ENCODE data around the gene CCR9.
"Not testable (repeated sequence)": the region's sequence is repeated elsewhere in the genome, so short reads cannot be mapped to it uniquely, and the experiment has no call there.

The CCR9 gene

DNA sequence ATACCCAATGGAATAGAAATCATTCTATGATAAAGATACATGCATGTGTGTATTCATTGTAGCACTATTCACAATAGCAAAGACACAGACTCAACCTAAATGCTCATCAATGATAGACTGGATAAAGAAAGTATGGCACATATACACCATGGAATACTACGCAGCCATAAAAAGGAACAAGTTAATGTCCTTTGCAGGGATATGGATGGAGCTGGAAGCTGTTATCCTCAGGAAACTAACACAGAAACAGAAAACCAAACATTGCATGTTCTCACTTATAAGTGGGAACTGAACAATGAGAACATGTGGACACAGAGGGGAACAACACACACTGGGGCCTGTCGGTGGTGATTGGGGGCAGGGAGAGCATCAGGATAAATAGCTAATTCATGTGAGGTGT, 29.3 kb upstream of the CCR9 start:
- not testable (repeated sequence) for H3K4me3 ChIP-seq (ENCODE audit: insufficient read depth, low read depth, low read length, poor library complexity, severe bottlenecking); H3K36me3 ChIP-seq (ENCODE audit: control insufficient read depth, insufficient read depth, low read length); DNase-seq; H3K4me1 ChIP-seq (ENCODE audit: control insufficient read depth, insufficient read depth, low read length, poor library complexity, severe bottlenecking); H3K27ac ChIP-seq (ENCODE audit: insufficient read depth, low read length, poor library complexity, severe bottlenecking); H3K9me3 ChIP-seq (ENCODE audit: control insufficient read depth, low read length); H3K27me3 ChIP-seq (replicated peaks; ENCODE audit: control insufficient read depth, insufficient read depth, low read length, poor library complexity, severe bottlenecking)

DNA sequence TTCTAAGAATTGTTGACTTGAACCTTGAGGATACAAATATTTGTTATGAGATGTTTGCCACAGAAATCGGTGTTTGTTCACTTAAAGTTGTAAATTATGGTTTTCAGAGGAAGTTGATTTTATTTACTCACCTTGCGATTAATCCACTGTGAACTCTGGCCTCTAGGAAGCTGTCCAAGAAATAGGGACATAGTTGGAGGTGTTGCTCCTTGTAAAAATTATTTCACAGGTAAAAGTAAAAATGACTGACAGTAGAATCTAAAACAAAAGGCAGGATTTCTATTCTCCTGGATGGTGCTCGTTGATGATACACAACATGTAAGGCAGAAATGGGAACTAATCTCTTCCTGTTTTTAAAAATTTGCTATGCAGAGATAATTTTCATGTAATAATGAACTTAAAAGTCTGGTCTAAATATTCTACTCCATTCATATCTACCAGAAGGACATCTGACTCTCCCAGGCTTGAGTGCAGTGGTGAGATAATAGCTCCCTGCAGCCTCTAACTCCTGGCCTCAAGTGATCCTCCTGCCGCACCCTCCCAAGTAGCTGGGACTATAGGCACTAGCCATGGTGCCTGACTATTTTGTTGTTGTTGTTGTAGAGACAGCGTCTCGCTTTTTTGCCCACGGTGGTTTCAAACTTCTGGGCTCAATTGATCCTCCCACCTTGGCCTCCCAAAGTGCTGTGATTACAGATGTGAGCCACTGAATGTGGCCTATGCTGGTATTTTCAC, 27.4 kb upstream of the CCR9 start:
- Histone ChIP-seq H3K27me3 (replicated peaks; ENCODE audit: control insufficient read depth, insufficient read depth, low read length, poor library complexity, severe bottlenecking) (no peaks in the 10 kb centered on the region), H3K27ac (ENCODE audit: insufficient read depth, low read length, poor library complexity, severe bottlenecking) (no peak overlapping the region), H3K4me1 (ENCODE audit: control insufficient read depth, insufficient read depth, low read length, poor library complexity, severe bottlenecking) (no peaks in the 10 kb centered on the region), H3K9me3 (ENCODE audit: control insufficient read depth, low read length) (no peaks in the 10 kb centered on the region), H3K4me3 (ENCODE audit: insufficient read depth, low read depth, low read length, poor library complexity, severe bottlenecking) (no peak overlapping the region), H3K36me3 (ENCODE audit: control insufficient read depth, insufficient read depth, low read length) (no peaks in the 10 kb centered on the region)
- DNase-seq = no peak

- H3K4me3 ChIP-seq (ENCODE audit: insufficient read depth, low read depth, low read length, poor library complexity, severe bottlenecking) = no peak overlapping the region
- H3K27ac ChIP-seq (ENCODE audit: insufficient read depth, low read length, poor library complexity, severe bottlenecking) = no peak overlapping the region
- no peaks in the 10 kb centered on the region for H3K36me3 ChIP-seq (ENCODE audit: control insufficient read depth, insufficient read depth, low read length)
- H3K4me1 ChIP-seq (ENCODE audit: control insufficient read depth, insufficient read depth, low read length, poor library complexity, severe bottlenecking) = no peaks in the 10 kb centered on the region
- DNase-seq = no peak
- H3K27me3 ChIP-seq (replicated peaks; ENCODE audit: control insufficient read depth, insufficient read depth, low read length, poor library complexity, severe bottlenecking) = no peaks in the 10 kb centered on the region
- no peaks in the 10 kb centered on the region for H3K9me3 ChIP-seq (ENCODE audit: control insufficient read depth, low read length)
Measured at GRCh38 chr3:45860481-45860880, 25.9 kb upstream of the CCR9 start.

GRCh38 chr3:45861043-45861719, 25.2 kb upstream of the CCR9 start:
- H3K9me3 ChIP-seq (ENCODE audit: control insufficient read depth, low read length) = no peaks in the 10 kb centered on the region
- no peaks in the 10 kb centered on the region for H3K4me1 ChIP-seq (ENCODE audit: control insufficient read depth, insufficient read depth, low read length, poor library complexity, severe bottlenecking)
- H3K27me3 ChIP-seq (replicated peaks; ENCODE audit: control insufficient read depth, insufficient read depth, low read length, poor library complexity, severe bottlenecking) = no peaks in the 10 kb centered on the region
- no peak overlapping the region for H3K4me3 ChIP-seq (ENCODE audit: insufficient read depth, low read depth, low read length, poor library complexity, severe bottlenecking)
- DNase-seq = no peak
- no peaks in the 10 kb centered on the region for H3K36me3 ChIP-seq (ENCODE audit: control insufficient read depth, insufficient read depth, low read length)
- H3K27ac ChIP-seq (ENCODE audit: insufficient read depth, low read length, poor library complexity, severe bottlenecking) = no peak overlapping the region

DNA sequence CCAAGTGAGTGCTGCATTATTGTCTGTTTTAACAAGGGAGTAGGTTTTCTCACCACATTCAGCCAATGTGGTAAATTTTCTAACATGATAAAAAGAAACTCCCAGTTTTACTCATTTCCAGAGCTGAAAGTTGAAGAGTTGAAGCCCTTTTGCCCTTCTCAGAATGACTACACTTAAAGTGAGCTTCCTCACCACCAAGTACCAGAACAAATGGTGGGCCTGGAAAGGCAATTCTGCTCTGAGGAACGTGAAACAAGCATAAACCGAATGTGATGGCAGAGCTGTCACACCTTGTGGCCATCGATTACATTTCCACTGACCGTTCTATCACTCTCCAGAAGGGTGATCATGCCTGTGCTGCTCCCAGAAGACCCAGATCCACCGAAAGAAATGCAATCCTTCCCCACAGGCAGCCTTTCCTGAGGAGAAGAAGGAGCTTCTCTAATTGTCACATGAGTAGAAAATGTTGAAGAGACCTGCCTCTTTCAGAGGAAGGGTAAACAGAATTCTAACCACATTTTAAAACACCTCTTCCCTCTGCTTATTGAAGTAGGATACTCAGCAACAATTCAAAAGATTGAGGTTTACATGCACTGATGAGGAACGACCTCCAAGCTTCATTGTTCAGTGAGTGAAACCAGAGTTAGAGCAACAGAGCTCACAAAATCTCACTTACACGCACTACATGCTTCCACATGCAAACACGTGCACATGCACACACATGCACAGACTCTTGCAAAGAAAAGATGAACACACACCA, 21.4 kb upstream of the CCR9 start:
- H3K27ac ChIP-seq (ENCODE audit: insufficient read depth, low read length, poor library complexity, severe bottlenecking) = no peak overlapping the region
- H3K4me1 ChIP-seq (ENCODE audit: control insufficient read depth, insufficient read depth, low read length, poor library complexity, severe bottlenecking) = peaks cover 16% of the 10 kb centered on the region
- no peak overlapping the region for H3K4me3 ChIP-seq (ENCODE audit: insufficient read depth, low read depth, low read length, poor library complexity, severe bottlenecking)
- DNase-seq = no peak
- H3K9me3 ChIP-seq (ENCODE audit: control insufficient read depth, low read length) = no peaks in the 10 kb centered on the region
- no peaks in the 10 kb centered on the region for H3K36me3 ChIP-seq (ENCODE audit: control insufficient read depth, insufficient read depth, low read length)
- no peaks in the 10 kb centered on the region for H3K27me3 ChIP-seq (replicated peaks; ENCODE audit: control insufficient read depth, insufficient read depth, low read length, poor library complexity, severe bottlenecking)

DNA sequence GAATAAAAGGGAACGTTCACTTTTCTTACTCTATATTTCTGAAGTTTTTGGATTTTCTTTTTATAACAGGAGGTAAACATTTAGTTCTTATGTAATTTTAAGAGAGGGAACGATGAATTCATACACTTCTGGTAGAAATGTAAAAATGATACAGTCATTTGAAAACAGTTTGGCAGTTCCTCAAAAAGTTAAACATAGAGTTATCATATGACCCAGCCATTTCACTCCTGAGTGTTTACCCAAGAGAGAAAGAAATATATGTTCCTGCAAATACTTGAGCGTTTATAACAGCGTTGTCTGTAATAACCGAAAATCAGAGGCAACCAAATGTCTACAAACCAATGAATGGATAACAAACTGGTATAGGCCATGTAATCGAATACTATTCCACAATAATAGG, 20.8 kb upstream of the CCR9 start:
- Histone ChIP-seq H3K4me1 (ENCODE audit: control insufficient read depth, insufficient read depth, low read length, poor library complexity, severe bottlenecking) (peaks cover 22% of the 10 kb centered on the region), H3K36me3 (ENCODE audit: control insufficient read depth, insufficient read depth, low read length) (no peaks in the 10 kb centered on the region), H3K27me3 (replicated peaks; ENCODE audit: control insufficient read depth, insufficient read depth, low read length, poor library complexity, severe bottlenecking) (no peaks in the 10 kb centered on the region), H3K27ac (ENCODE audit: insufficient read depth, low read length, poor library complexity, severe bottlenecking) (no peak overlapping the region), H3K4me3 (ENCODE audit: insufficient read depth, low read depth, low read length, poor library complexity, severe bottlenecking) (no peak overlapping the region), H3K9me3 (ENCODE audit: control insufficient read depth, low read length) (no peaks in the 10 kb centered on the region)
- no peak for DNase-seq

GRCh38 chr3:45868213-45868612, 18.1 kb upstream of the CCR9 start:
- no peaks in the 10 kb centered on the region for H3K36me3 ChIP-seq (ENCODE audit: control insufficient read depth, insufficient read depth, low read length)
- H3K4me1 ChIP-seq (ENCODE audit: control insufficient read depth, insufficient read depth, low read length, poor library complexity, severe bottlenecking) = peaks cover 27% of the 10 kb centered on the region
- no peak overlapping the region for H3K4me3 ChIP-seq (ENCODE audit: insufficient read depth, low read depth, low read length, poor library complexity, severe bottlenecking)
- no peaks in the 10 kb centered on the region for H3K9me3 ChIP-seq (ENCODE audit: control insufficient read depth, low read length)
- no peak overlapping the region for H3K27ac ChIP-seq (ENCODE audit: insufficient read depth, low read length, poor library complexity, severe bottlenecking)
- DNase-seq = no peak
- no peaks in the 10 kb centered on the region for H3K27me3 ChIP-seq (replicated peaks; ENCODE audit: control insufficient read depth, insufficient read depth, low read length, poor library complexity, severe bottlenecking)

DNA sequence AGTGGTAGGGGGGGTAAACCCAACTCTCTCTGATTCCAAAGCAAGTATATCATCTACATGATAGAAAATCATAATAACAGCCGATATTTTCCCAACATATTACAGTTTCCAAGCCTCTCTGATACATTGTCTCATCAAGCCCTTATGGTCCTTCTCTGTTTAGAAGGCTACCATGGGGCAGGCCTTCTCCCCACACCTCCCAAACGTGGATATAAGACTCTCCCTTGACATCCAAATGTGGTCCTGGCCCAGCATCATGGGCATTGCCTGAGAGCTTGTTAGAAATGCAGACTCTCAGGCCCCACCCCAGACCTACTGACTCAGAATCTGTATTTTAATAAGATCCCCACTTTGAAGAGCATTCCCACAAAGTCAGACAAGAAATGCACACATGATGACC, 17.7 kb upstream of the CCR9 start:
- Histone ChIP-seq H3K27me3 (replicated peaks; ENCODE audit: control insufficient read depth, insufficient read depth, low read length, poor library complexity, severe bottlenecking) (no peaks in the 10 kb centered on the region), H3K4me3 (ENCODE audit: insufficient read depth, low read depth, low read length, poor library complexity, severe bottlenecking) (no peak overlapping the region), H3K36me3 (ENCODE audit: control insufficient read depth, insufficient read depth, low read length) (no peaks in the 10 kb centered on the region), H3K9me3 (ENCODE audit: control insufficient read depth, low read length) (no peaks in the 10 kb centered on the region), H3K27ac (ENCODE audit: insufficient read depth, low read length, poor library complexity, severe bottlenecking) (no peak overlapping the region), H3K4me1 (ENCODE audit: control insufficient read depth, insufficient read depth, low read length, poor library complexity, severe bottlenecking) (peaks cover 27% of the 10 kb centered on the region)
- no peak for DNase-seq

GRCh38 chr3:45869638-45870037, 16.7 kb upstream of the CCR9 start:
- no peaks in the 10 kb centered on the region for H3K36me3 ChIP-seq (ENCODE audit: control insufficient read depth, insufficient read depth, low read length)
- no peak overlapping the region for H3K27ac ChIP-seq (ENCODE audit: insufficient read depth, low read length, poor library complexity, severe bottlenecking)
- H3K4me3 ChIP-seq (ENCODE audit: insufficient read depth, low read depth, low read length, poor library complexity, severe bottlenecking) = peak overlapping the region; percentile 4
- peaks cover 27% of the 10 kb centered on the region for H3K4me1 ChIP-seq (ENCODE audit: control insufficient read depth, insufficient read depth, low read length, poor library complexity, severe bottlenecking)
- H3K27me3 ChIP-seq (replicated peaks; ENCODE audit: control insufficient read depth, insufficient read depth, low read length, poor library complexity, severe bottlenecking) = no peaks in the 10 kb centered on the region
- no peaks in the 10 kb centered on the region for H3K9me3 ChIP-seq (ENCODE audit: control insufficient read depth, low read length)
- no peak for DNase-seq

GRCh38 chr3:45870099-45870498, 16.2 kb upstream of the CCR9 start:
- H3K36me3 ChIP-seq (ENCODE audit: control insufficient read depth, insufficient read depth, low read length) = no peaks in the 10 kb centered on the region
- H3K27me3 ChIP-seq (replicated peaks; ENCODE audit: control insufficient read depth, insufficient read depth, low read length, poor library complexity, severe bottlenecking) = no peaks in the 10 kb centered on the region
- no peak overlapping the region for H3K27ac ChIP-seq (ENCODE audit: insufficient read depth, low read length, poor library complexity, severe bottlenecking)
- peaks cover 27% of the 10 kb centered on the region for H3K4me1 ChIP-seq (ENCODE audit: control insufficient read depth, insufficient read depth, low read length, poor library complexity, severe bottlenecking)
- DNase-seq = peak; percentile 63 to 74 (median 71)
- H3K9me3 ChIP-seq (ENCODE audit: control insufficient read depth, low read length) = no peaks in the 10 kb centered on the region
- no peak overlapping the region for H3K4me3 ChIP-seq (ENCODE audit: insufficient read depth, low read depth, low read length, poor library complexity, severe bottlenecking)
